ENCODE measurements around the gene UBA3. TPM values are rescaled to one million over a fixed set of nuclear protein-coding genes. Genes with fewer than 3 reads are reported as not detected.

Gene UBA3
- total RNA-seq, 1 experiment from 2014 or later: 40.5 TPM

DNA sequence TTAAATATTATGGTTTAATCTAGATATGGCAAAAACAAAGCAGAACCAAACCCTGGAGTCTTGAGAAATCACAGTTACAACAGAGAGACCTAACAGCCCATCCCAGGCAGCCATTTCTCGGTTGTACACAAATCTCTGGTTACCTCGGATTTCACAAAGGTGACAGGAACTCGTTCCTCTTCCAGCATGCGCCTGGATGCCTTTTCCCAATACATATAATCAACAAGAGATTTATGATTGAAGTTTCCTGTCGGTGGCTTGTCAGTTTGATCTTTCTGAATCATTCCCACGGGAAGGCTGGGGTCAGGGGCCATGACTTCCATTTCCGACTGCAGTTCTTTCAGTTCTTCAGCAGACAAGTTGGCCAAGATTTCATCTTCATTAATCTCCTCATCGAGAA lies 41.8 kb upstream of the UBA3 start:
- no peak for DNase-seq (ENCODE audit: low spot score)

DNA sequence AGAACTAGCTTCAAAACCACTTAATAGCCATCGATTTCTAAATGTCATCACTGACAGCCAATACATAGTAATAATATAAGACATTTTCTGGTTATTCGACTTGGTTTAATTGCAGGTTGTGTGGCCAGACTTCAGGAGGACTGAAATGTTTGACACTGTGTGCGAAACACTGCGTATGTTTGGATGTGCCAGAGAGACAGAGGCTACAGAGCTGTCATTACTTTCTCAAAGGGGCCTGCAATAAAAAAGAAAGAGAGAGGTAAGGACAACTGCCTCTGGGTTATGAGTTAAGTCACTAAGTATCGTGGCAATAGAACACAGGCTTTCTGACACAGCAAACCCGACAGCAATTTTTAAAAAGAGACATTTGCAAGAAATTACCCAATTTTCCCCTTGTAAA lies 41.3 kb upstream of the UBA3 start:
- no peaks in the 10 kb centered on the region for H3K27me3 ChIP-seq (replicated peaks; ENCODE audit: insufficient read depth, low read depth, low read length, poor library complexity)
- H3K9me3 ChIP-seq (ENCODE audit: low read depth, low read length, poor library complexity, severe bottlenecking): no peaks in the 10 kb centered on the region
- no TSS peak for BruUV-seq (replicated peaks)
- ChIA-PET CTCF (interaction anchor here (0.6 to 1.2 kb wide), 4 partner anchors 22 to 289 kb away, joined by 3 to 5 read pairs (median 4); no protein-coding TSS in a partner anchor), POLR2A (ENCODE audit: low non-redundant PET) (no interaction called here)
- no peak overlapping the region for H3K27ac ChIP-seq (ENCODE audit: low read depth, low read length, poor library complexity, severe bottlenecking)
- H3K4me1 ChIP-seq (ENCODE audit: insufficient read depth, low read length, poor library complexity, severe bottlenecking): no peaks in the 10 kb centered on the region
- no peaks in the 10 kb centered on the region for H3K36me3 ChIP-seq (ENCODE audit: insufficient read depth, low read length, poor library complexity, severe bottlenecking)
- H3K4me3 ChIP-seq (ENCODE audit: low read depth, low read length, poor library complexity, severe bottlenecking): no peak overlapping the region
- no peak for DNase-seq (ENCODE audit: low spot score)
- intact Hi-C loops (cut with micrococcal nuclease; ENCODE audit: unreplicated experiment): loop anchor here (2.0 kb wide), 1 partner anchor 185 kb away; no protein-coding TSS in a partner anchor
- TF ChIP-seq, protein P1, sequence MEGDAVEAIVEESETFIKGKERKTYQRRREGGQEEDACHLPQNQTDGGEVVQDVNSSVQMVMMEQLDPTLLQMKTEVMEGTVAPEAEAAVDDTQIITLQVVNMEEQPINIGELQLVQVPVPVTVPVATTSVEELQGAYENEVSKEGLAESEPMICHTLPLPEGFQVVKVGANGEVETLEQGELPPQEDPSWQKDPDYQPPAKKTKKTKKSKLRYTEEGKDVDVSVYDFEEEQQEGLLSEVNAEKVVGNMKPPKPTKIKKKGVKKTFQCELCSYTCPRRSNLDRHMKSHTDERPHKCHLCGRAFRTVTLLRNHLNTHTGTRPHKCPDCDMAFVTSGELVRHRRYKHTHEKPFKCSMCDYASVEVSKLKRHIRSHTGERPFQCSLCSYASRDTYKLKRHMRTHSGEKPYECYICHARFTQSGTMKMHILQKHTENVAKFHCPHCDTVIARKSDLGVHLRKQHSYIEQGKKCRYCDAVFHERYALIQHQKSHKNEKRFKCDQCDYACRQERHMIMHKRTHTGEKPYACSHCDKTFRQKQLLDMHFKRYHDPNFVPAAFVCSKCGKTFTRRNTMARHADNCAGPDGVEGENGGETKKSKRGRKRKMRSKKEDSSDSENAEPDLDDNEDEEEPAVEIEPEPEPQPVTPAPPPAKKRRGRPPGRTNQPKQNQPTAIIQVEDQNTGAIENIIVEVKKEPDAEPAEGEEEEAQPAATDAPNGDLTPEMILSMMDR (conservative IDR thresholded peaks at IDR 0.05; ENCODE audit: low read depth, low read length): no peak
- TF ChIP-seq EZH2 (IDR thresholded peaks at IDR 0.05; ENCODE audit: borderline replicate concordance, low read depth, low read length, poor library complexity, severe bottlenecking): no peak

More for the DNA sequence above, 41.8 kb upstream of the UBA3 start:
- intact Hi-C loops (cut with micrococcal nuclease; ENCODE audit: unreplicated experiment): loop anchor here (2.0 kb wide), 1 partner anchor 185 kb away; no protein-coding TSS in a partner anchor
- TF ChIP-seq EZH2 (IDR thresholded peaks at IDR 0.05; ENCODE audit: borderline replicate concordance, low read depth, low read length, poor library complexity, severe bottlenecking): no peak
- TF ChIP-seq, protein P1 (conservative IDR thresholded peaks at IDR 0.05; ENCODE audit: low read depth, low read length): no peak
- H3K9me3 ChIP-seq (ENCODE audit: low read depth, low read length, poor library complexity, severe bottlenecking): no peaks in the 10 kb centered on the region
- BruUV-seq (replicated peaks): no TSS peak
- no peaks in the 10 kb centered on the region for H3K4me1 ChIP-seq (ENCODE audit: insufficient read depth, low read length, poor library complexity, severe bottlenecking)
- H3K36me3 ChIP-seq (ENCODE audit: insufficient read depth, low read length, poor library complexity, severe bottlenecking): no peaks in the 10 kb centered on the region
- H3K27ac ChIP-seq (ENCODE audit: low read depth, low read length, poor library complexity, severe bottlenecking): no peak overlapping the region
- H3K27me3 ChIP-seq (replicated peaks; ENCODE audit: insufficient read depth, low read depth, low read length, poor library complexity): no peaks in the 10 kb centered on the region
- ChIA-PET CTCF (interaction anchor here (0.6 kb wide), 1 partner anchor 182 kb away, joined by 3 read pairs; no protein-coding TSS in a partner anchor), POLR2A (ENCODE audit: low non-redundant PET) (no interaction called here)
- no peak overlapping the region for H3K4me3 ChIP-seq (ENCODE audit: low read depth, low read length, poor library complexity, severe bottlenecking)

DNA sequence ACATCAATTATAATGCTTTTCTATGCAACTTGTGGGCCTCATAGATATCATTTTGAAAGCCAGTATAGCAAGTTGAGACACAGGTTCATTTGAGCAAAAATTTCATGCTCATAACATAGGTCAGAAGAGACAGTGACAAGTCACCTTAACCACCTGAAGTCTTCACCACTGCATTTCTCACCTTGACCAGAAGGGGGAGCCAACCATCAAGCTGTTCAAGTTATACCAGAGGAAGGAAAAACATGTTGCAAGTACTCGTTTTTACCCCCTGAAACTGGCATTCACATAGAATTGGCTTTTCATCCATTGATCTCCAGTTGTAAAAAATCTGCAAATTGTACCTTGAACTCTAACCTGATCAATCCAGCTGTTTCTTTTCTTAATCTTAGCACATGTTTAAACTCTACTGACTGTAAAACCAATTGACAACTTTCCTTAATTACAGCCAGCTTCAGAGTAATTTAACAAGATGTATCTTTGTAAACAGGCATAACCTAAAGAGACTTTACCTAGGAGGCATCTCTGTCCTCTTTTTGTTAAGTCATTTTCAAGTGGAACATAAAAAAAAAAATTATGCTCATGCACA lies 40.8 kb upstream of the UBA3 start:
- H3K9me3 ChIP-seq (ENCODE audit: low read depth, low read length, poor library complexity, severe bottlenecking): no peaks in the 10 kb centered on the region
- POLR2A ChIA-PET (ENCODE audit: low non-redundant PET): no interaction called here
- H3K27ac ChIP-seq (ENCODE audit: low read depth, low read length, poor library complexity, severe bottlenecking): no peak overlapping the region
- no peak overlapping the region for H3K4me3 ChIP-seq (ENCODE audit: low read depth, low read length, poor library complexity, severe bottlenecking)
- H3K36me3 ChIP-seq (ENCODE audit: insufficient read depth, low read length, poor library complexity, severe bottlenecking): no peaks in the 10 kb centered on the region
- no TSS peak for BruUV-seq (replicated peaks)
- H3K4me1 ChIP-seq (ENCODE audit: insufficient read depth, low read length, poor library complexity, severe bottlenecking): no peaks in the 10 kb centered on the region
- peak; percentile 52 for DNase-seq (ENCODE audit: low spot score)
- TF ChIP-seq, protein P1 (conservative IDR thresholded peaks at IDR 0.05; ENCODE audit: low read depth, low read length): peak; percentile 70
- TF ChIP-seq EZH2 (IDR thresholded peaks at IDR 0.05; ENCODE audit: borderline replicate concordance, low read depth, low read length, poor library complexity, severe bottlenecking): no peak
- no peaks in the 10 kb centered on the region for H3K27me3 ChIP-seq (replicated peaks; ENCODE audit: insufficient read depth, low read depth, low read length, poor library complexity)
- CTCF ChIA-PET: interaction anchor here (0.7 to 1.2 kb wide), 3 partner anchors 22 to 289 kb away, joined by 3 to 5 read pairs (median 5); no protein-coding TSS in a partner anchor
- intact Hi-C loops (cut with micrococcal nuclease; ENCODE audit: unreplicated experiment): loop anchor here (2.0 kb wide), 1 partner anchor 186 kb away; no protein-coding TSS in a partner anchor

Measured in A673 (cell line).